ENCODE results near the gene MAP2K6.

DNA sequence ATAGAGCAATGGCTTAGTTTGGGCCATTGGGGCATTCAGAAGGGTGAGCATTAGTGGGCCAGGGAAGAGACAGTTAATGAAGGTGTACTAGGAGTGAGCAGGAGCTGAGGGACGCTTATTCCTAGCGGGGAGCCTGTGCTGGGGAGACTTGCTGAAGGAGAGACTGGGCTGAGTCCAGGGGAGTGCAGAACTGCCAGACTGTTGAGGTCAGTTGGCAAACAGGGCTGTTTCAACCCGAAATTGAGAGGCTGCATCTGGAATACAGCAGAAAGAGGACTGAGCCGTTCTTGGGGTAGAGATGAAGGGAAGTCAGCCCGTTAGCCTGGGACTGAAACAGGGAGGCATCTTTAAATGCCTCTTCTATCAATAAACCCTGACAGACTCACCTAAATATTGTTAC is 33.2 kb downstream of the MAP2K6 start:
- TF ChIP-seq EZH2phosphoT487 (IDR thresholded peaks at IDR 0.05; ENCODE audit: insufficient read depth, low read depth) (no peak), EZH2 (IDR thresholded peaks at IDR 0.05; ENCODE audit: insufficient read depth, poor library complexity, severe bottlenecking) (no peak)
